PC-3 (cell line): ENCODE results near the gene COL12A1.

Experiments used
- EZH2 ChIP-seq: fragments of 300-600 bp; sonication (generic); IDR thresholded peaks from one replicate; pipeline ENCODE4 v1.6.1; 2017; ENCODE audit warnings: antibody characterized with exemption, mild to moderate bottlenecking, low read length; ENCODE audit not compliant: unreplicated experiment
- EZH2phosphoT487 ChIP-seq: fragments of 300-600 bp; sonication (generic); IDR thresholded peaks from 2 replicates; pipeline ENCODE4 v1.6.1; 2018; ENCODE audit warnings: mild to moderate bottlenecking, antibody characterized with exemption, low read length, borderline replicate concordance
- TF ChIP-seq, protein P1 (sequence below): fragments of 300-600 bp; sonication (generic); conservative IDR thresholded peaks from 2 replicates; pipeline ENCODE4 v1.5.1; 2017; ENCODE audit warnings: antibody characterized with exemption, low read depth, mild to moderate bottlenecking, low read length

DNA sequence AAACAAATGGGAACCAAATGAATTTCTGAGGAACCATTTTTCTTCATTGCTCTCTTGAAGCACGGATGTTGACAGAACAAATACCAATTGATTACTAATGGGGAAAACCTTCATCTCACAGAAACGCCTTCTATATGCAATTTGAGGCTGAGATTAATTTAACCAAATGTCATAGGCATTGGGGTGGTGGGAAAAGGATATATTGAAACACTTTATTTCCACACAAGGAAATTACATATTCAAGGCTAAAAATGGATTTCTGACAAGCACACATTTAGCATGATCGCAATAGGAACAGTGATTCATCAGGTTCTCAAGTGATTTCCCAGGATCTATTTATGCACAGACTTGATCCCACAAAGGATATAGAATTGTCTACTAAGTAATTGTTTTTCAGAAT is 88.9 kb downstream of the COL12A1 start:
- TF ChIP-seq, protein P1, sequence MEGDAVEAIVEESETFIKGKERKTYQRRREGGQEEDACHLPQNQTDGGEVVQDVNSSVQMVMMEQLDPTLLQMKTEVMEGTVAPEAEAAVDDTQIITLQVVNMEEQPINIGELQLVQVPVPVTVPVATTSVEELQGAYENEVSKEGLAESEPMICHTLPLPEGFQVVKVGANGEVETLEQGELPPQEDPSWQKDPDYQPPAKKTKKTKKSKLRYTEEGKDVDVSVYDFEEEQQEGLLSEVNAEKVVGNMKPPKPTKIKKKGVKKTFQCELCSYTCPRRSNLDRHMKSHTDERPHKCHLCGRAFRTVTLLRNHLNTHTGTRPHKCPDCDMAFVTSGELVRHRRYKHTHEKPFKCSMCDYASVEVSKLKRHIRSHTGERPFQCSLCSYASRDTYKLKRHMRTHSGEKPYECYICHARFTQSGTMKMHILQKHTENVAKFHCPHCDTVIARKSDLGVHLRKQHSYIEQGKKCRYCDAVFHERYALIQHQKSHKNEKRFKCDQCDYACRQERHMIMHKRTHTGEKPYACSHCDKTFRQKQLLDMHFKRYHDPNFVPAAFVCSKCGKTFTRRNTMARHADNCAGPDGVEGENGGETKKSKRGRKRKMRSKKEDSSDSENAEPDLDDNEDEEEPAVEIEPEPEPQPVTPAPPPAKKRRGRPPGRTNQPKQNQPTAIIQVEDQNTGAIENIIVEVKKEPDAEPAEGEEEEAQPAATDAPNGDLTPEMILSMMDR: no peak
- no peak for TF ChIP-seq EZH2
- no peak for TF ChIP-seq EZH2phosphoT487
